K562 (cell line): ENCODE results near the gene CLDN5. TPM values are rescaled to one million over a fixed set of nuclear protein-coding genes. Genes with fewer than 3 reads are reported as not detected.

Experiments
- HIVEP1 ChIP-seq: fragments of 250-450 bp; sonication (Bioruptor Pico); IDR thresholded peaks from 2 replicates; pipeline ENCODE4 v1.4.0; 2020; ENCODE audit warnings: mild to moderate bottlenecking
- NFE2 ChIP-seq: IDR thresholded peaks from 2 replicates; pipeline ENCODE4 v1.6.1; 2014; ENCODE audit warnings: antibody characterized with exemption, low read depth
- POLR2A ChIP-seq: fragments of 450-650 bp; conservative IDR thresholded peaks from 2 replicates; pipeline ENCODE4 v1.6.1; 2016
- SMARCA4 ChIP-seq: fragments of 450-650 bp; IDR thresholded peaks from 2 replicates; pipeline ENCODE4 v1.6.1; 2016
- SNRNP70 ChIP-seq: fragments of 200-400 bp; formaldehyde crosslinking; optimal IDR thresholded peaks from 2 replicates; pipeline ENCODE3; 2017; ENCODE audit warnings: low read depth, low read length
- SOX6 ChIP-seq: fragments of 450-650 bp; IDR thresholded peaks from 2 replicates; pipeline ENCODE4 v1.6.1; 2014; ENCODE audit warnings: mild to moderate bottlenecking
- YBX1 ChIP-seq: fragments of 450-650 bp; IDR thresholded peaks from 2 replicates; pipeline ENCODE4 v1.7.1; 2016; ENCODE audit warnings: mild to moderate bottlenecking
- ZNF12 ChIP-seq: sonication (generic); formaldehyde crosslinking; IDR thresholded peaks from 2 replicates; pipeline ENCODE4 v1.4.0; 2020; ENCODE audit warnings: mild to moderate bottlenecking, missing genetic modification reagents
- ZNF134 ChIP-seq: fragments of 250-450 bp; sonication (Bioruptor Pico); conservative IDR thresholded peaks from 2 replicates; pipeline ENCODE4 v1.4.0; 2020
- ZNF431 ChIP-seq: sonication (generic); formaldehyde crosslinking; IDR thresholded peaks from 2 replicates; pipeline ENCODE4 v1.8.0; 2022; ENCODE audit warnings: mild to moderate bottlenecking, missing genetic modification reagents
- ZSCAN29 ChIP-seq: fragments of 450-650 bp; IDR thresholded peaks from 2 replicates; pipeline ENCODE4 v1.6.1; 2017
- polyA plus RNA-seq, 8 experiments: library from polyadenylated mRNA; depleted of rRNA in 4 of 8; stranded (reverse) in 5 of 8; unstranded in 3 of 8; fragments of >200 nt; fragmentation: Nextera tagmentation in 2 of 8; fragmentation: Illumina TruSeq in 1 of 8; extraction: Ambion mirVana in 2 of 8; extraction: Trizol in 1 of 8; gene quantifications; 2 replicates each; pipeline versions ENCODE4 v1.2.1 to v1.2.3, GENCODE V29; 2011 to 2014; ENCODE audit warnings: inconsistent platforms in 1 of 8, missing spikeins in 1 of 8
- total RNA-seq, 7 experiments: library from RNA; depleted of rRNA in 6 of 7; stranded (reverse); fragments of >200 nt in 6 of 7; fragmentation: Illumina TruSeq in 2 of 7; extraction: Trizol in 2 of 7; gene quantifications; 2 replicates each; pipeline versions ENCODE4 v1.2.1 to v1.2.3, GENCODE V29; 2011 to 2021; ENCODE audit warnings: low replicate concordance in 1 of 7
- TF ChIP-seq, protein P1 (sequence below), 3 experiments: IDR thresholded peaks in 2 of 3; conservative IDR thresholded peaks in 1 of 3; 2 replicates each; pipeline ENCODE4 v1.5.1; 2011 to 2012; ENCODE audit warnings: low read length in 3 of 3, mild to moderate bottlenecking in 3 of 3, control low read depth in 2 of 3, improper control_type of control experiment in 1 of 3, inconsistent platforms in 1 of 3, low read depth in 1 of 3, mixed read lengths in 1 of 3, moderate library complexity in 1 of 3; ENCODE audit not compliant: insufficient read depth in 2 of 3
- TF ChIP-seq, protein P2 (sequence below): fragments of 250-450 bp; sonication (Bioruptor Pico); IDR thresholded peaks from 2 replicates; pipeline ENCODE4 v1.9.0; 2021; ENCODE audit warnings: mild to moderate bottlenecking
- TF ChIP-seq, protein P3 (sequence below), 2 experiments: fragments of 450-650 bp; IDR thresholded peaks; 2 replicates each; pipeline ENCODE4 v1.6.1; 2018; ENCODE audit warnings: mild to moderate bottlenecking in 2 of 2, low read depth in 1 of 2; ENCODE audit not compliant: partially characterized antibody in 2 of 2
- TF ChIP-seq, protein P4 (sequence below): sonication (generic); formaldehyde crosslinking; IDR thresholded peaks from 2 replicates; pipeline ENCODE4 v1.8.0; 2022; ENCODE audit warnings: mild to moderate bottlenecking, missing genetic modification reagents
- TF ChIP-seq, protein P5 (sequence below): fragments of 150-350 bp; IDR thresholded peaks from 2 replicates; pipeline ENCODE4 v1.6.1; 2014; ENCODE audit warnings: low read depth, mild to moderate bottlenecking, low read length, borderline replicate concordance

The CLDN5 gene
- total and polyA plus RNA-seq, 9 of the 15 experiments (the other 6 are each of a cell fraction or from before 2014, with no cell fraction given) = 0.20 TPM; not detected in 8

DNA sequence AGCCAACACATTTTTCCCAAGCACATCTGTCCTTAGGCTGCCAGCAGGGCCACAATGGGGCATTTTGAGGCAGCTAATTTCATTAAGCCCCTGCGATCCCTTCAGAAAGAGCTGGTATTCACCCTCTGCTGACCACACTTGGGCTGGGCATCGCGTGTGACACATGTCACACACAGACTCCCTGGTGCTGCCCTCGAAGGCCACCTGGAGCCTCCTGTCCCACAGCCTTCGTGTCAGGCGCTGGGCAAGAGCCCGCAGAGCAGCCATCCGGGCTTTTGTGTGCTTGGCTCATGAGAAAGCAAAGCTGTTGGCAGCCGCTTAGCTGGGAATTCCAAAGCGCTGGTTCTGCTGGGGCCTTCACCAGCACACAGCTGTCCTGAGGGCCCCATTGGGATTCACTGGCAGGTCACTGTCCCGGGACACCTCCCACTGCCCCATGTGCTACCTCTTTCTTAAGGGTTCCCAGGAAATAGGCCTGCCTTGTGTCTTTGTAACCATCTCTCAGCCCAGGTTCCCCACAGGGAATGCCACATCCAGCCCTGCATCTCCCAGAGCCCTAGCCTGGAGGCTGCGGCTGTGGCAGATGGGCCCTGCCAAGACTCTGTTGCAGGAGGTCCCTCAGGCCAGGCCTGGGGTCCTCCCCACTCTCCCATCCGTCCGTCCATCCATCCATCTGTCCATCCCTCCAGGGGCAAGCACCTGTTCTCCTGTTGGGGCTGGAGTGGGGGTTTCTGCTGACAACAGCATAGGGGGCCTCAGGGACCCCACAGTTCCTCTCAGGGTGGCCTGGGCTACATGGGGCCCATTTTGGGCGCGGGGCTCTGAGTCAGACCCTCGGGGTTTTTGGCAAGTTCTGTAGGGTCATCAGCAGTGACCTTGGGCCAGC, 4.9 kb downstream of the CLDN5 start (continued):
- TF ChIP-seq, protein P1, sequence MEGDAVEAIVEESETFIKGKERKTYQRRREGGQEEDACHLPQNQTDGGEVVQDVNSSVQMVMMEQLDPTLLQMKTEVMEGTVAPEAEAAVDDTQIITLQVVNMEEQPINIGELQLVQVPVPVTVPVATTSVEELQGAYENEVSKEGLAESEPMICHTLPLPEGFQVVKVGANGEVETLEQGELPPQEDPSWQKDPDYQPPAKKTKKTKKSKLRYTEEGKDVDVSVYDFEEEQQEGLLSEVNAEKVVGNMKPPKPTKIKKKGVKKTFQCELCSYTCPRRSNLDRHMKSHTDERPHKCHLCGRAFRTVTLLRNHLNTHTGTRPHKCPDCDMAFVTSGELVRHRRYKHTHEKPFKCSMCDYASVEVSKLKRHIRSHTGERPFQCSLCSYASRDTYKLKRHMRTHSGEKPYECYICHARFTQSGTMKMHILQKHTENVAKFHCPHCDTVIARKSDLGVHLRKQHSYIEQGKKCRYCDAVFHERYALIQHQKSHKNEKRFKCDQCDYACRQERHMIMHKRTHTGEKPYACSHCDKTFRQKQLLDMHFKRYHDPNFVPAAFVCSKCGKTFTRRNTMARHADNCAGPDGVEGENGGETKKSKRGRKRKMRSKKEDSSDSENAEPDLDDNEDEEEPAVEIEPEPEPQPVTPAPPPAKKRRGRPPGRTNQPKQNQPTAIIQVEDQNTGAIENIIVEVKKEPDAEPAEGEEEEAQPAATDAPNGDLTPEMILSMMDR (IDR thresholded peaks at IDR 0.05 in 2 of 3, conservative IDR thresholded peaks at IDR 0.05 in 1 of 3; ENCODE audit: insufficient read depth in 2 of 3, low read depth in 1 of 3, low read length in 3 of 3) = no peak
- TF ChIP-seq, protein P2, sequence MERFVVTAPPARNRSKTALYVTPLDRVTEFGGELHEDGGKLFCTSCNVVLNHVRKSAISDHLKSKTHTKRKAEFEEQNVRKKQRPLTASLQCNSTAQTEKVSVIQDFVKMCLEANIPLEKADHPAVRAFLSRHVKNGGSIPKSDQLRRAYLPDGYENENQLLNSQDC (CRISPR knock-in tag) = no peak
- TF ChIP-seq, protein P3, sequence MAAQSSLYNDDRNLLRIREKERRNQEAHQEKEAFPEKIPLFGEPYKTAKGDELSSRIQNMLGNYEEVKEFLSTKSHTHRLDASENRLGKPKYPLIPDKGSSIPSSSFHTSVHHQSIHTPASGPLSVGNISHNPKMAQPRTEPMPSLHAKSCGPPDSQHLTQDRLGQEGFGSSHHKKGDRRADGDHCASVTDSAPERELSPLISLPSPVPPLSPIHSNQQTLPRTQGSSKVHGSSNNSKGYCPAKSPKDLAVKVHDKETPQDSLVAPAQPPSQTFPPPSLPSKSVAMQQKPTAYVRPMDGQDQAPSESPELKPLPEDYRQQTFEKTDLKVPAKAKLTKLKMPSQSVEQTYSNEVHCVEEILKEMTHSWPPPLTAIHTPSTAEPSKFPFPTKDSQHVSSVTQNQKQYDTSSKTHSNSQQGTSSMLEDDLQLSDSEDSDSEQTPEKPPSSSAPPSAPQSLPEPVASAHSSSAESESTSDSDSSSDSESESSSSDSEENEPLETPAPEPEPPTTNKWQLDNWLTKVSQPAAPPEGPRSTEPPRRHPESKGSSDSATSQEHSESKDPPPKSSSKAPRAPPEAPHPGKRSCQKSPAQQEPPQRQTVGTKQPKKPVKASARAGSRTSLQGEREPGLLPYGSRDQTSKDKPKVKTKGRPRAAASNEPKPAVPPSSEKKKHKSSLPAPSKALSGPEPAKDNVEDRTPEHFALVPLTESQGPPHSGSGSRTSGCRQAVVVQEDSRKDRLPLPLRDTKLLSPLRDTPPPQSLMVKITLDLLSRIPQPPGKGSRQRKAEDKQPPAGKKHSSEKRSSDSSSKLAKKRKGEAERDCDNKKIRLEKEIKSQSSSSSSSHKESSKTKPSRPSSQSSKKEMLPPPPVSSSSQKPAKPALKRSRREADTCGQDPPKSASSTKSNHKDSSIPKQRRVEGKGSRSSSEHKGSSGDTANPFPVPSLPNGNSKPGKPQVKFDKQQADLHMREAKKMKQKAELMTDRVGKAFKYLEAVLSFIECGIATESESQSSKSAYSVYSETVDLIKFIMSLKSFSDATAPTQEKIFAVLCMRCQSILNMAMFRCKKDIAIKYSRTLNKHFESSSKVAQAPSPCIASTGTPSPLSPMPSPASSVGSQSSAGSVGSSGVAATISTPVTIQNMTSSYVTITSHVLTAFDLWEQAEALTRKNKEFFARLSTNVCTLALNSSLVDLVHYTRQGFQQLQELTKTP (IDR thresholded peaks at IDR 0.05; ENCODE audit: low read depth in 1 of 2, partially characterized antibody in 2 of 2) = no peak
- TF ChIP-seq NFE2 = no peak
- no peak for TF ChIP-seq YBX1
- TF ChIP-seq HIVEP1 = no peak
- no peak for TF ChIP-seq ZNF134 (CRISPR knock-in tag)
- TF ChIP-seq SMARCA4 = no peak
- TF ChIP-seq SNRNP70 = peak; percentile 49
- TF ChIP-seq, protein P4, sequence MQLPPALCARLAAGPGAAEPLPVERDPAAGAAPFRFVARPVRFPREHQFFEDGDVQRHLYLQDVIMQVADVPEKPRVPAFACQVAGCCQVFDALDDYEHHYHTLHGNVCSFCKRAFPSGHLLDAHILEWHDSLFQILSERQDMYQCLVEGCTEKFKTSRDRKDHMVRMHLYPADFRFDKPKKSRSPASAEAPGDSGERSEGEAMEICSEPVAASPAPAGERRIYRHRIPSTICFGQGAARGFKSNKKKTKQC (CRISPR knock-in tag) = 0 out of 2 replicates have a peak, but pooled peaks have one; percentile 38
- no peak for TF ChIP-seq SOX6
- TF ChIP-seq ZNF12 (CRISPR knock-in tag) = 0 out of 2 replicates have a peak, but pooled peaks have one; percentile 42
- TF ChIP-seq ZNF431 (CRISPR knock-in tag) = 0 out of 2 replicates have a peak, but pooled peaks have one; percentile 18
- no peak for TF ChIP-seq ZSCAN29
- TF ChIP-seq, protein P5, sequence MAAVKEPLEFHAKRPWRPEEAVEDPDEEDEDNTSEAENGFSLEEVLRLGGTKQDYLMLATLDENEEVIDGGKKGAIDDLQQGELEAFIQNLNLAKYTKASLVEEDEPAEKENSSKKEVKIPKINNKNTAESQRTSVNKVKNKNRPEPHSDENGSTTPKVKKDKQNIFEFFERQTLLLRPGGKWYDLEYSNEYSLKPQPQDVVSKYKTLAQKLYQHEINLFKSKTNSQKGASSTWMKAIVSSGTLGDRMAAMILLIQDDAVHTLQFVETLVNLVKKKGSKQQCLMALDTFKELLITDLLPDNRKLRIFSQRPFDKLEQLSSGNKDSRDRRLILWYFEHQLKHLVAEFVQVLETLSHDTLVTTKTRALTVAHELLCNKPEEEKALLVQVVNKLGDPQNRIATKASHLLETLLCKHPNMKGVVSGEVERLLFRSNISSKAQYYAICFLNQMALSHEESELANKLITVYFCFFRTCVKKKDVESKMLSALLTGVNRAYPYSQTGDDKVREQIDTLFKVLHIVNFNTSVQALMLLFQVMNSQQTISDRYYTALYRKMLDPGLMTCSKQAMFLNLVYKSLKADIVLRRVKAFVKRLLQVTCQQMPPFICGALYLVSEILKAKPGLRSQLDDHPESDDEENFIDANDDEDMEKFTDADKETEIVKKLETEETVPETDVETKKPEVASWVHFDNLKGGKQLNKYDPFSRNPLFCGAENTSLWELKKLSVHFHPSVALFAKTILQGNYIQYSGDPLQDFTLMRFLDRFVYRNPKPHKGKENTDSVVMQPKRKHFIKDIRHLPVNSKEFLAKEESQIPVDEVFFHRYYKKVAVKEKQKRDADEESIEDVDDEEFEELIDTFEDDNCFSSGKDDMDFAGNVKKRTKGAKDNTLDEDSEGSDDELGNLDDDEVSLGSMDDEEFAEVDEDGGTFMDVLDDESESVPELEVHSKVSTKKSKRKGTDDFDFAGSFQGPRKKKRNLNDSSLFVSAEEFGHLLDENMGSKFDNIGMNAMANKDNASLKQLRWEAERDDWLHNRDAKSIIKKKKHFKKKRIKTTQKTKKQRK = no peak
- TF ChIP-seq POLR2A = 0 out of 2 replicates have a peak, but pooled peaks have one; percentile 12
- TF ChIP-seq, all 486 proteins: peak for 23
